SK-N-MC (cell line): ENCODE results near the gene C5orf46.

ENCODE experiments used
- EZH2 ChIP-seq: fragments of 200-600 bp; sonication (generic); IDR thresholded peaks from one replicate; pipeline ENCODE4 v1.6.1; 2017; ENCODE audit warnings: antibody characterized with exemption
- POLR2AphosphoS5 ChIP-seq: IDR thresholded peaks from 2 replicates; pipeline ENCODE4 v1.6.1; 2012; ENCODE audit warnings: mild to moderate bottlenecking, low read depth, low read length, borderline replicate concordance

DNA sequence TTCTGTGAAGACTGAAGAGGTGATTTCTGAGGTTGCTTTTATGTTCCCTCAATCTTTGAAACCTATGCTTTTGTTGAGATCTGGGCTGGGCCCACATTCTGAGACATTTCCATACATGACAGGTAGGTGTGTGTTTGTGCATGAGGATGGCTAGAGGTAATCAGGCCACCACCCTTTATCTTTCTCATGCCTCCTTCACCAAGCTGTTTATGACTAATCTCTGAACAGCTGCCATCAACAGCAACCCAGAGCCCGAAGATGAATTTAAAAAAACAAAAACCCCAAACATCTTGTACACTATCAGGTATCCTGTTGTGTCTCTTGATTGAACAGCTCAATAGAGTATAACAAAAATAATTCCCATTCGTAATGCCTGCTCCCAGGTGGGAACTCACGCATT is 12.6 kb upstream of the C5orf46 start:
- TF ChIP-seq POLR2AphosphoS5 (no peak), EZH2 (no peak)
